Kidney epithelial cell (primary cell): Measurements from ENCODE around the gene PSMB2. TPM values are rescaled to one million over a fixed set of nuclear protein-coding genes. Genes with fewer than 3 reads are reported as not detected.
A peak's percentile ranks its signal among the peaks of the same experiment; 100 is the strongest.
"Not testable (repeated sequence)": the region's sequence is repeated elsewhere in the genome, so short reads cannot be mapped to it uniquely, and the experiment has no call there.

ENCODE experiments used
- DNase-seq: peaks from one replicate; pipeline ENCODE4 v3.0.0-alpha.2; 2010; ENCODE audit warnings: low read depth
- H3K27me3 ChIP-seq: 2 replicates; pipeline ENCODE4 v1.6.0; 2011; ENCODE audit warnings: low read length; ENCODE audit not compliant: control insufficient read depth, insufficient read depth
- H3K36me3 ChIP-seq: 2 replicates; pipeline ENCODE4 v1.5.1; 2011; ENCODE audit warnings: low read length; ENCODE audit not compliant: control insufficient read depth, insufficient read depth
- H3K4me3 ChIP-seq: 2 replicates; pipeline ENCODE4 v1.5.1; 2011; ENCODE audit warnings: low read depth, mild to moderate bottlenecking, control low read depth, low read length
- CTCF ChIP-seq: IDR thresholded peaks from 2 replicates; pipeline ENCODE4 v1.5.1; 2011; ENCODE audit warnings: mild to moderate bottlenecking, moderate library complexity, low read length, control low read depth, inconsistent platforms; ENCODE audit not compliant: insufficient read depth, poor library complexity, severe bottlenecking
- total RNA-seq: library from RNA; depleted of rRNA; stranded (reverse); fragments of >200 nt; gene quantifications from 2 replicates; pipeline ENCODE4 v1.2.3, GENCODE V29; 2015

The PSMB2 gene
- total RNA-seq, 1 donor from 2014 or later: 75.4 TPM

- no peak overlapping the region for H3K4me3 ChIP-seq
- no peak for DNase-seq
- no peaks in the 10 kb centered on the region for H3K27me3 ChIP-seq
- H3K36me3 ChIP-seq: no peaks in the 10 kb centered on the region
- no peak for TF ChIP-seq CTCF
Measured at GRCh38 chr1:35585281-35585680, 56.0 kb downstream of the PSMB2 start.

DNA sequence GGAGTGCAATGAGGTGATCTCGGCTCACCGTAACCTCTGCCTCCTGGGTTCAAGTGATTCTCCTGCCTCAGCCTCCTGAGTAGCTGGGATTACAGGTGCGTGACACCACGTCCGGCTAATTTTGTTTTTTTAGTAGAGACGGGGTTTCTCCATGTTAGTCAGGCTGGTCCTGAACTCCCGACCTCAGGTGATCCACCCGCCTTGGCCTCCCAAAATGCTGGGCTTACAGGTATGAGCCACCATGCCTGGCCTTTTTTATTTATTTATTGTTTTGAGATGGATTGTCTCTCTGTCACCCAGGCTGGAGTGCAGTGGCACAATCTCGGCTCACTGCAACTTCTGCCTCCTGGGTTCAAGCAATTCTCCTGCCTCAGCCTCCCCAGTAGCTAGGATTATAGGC is 59.7 kb downstream of the PSMB2 start:
- peaks cover 10% of the 10 kb centered on the region for H3K27me3 ChIP-seq
- DNase-seq, H3K36me3 ChIP-seq, H3K4me3 ChIP-seq: not testable (repeated sequence)

- DNase-seq: no peak
- H3K27me3 ChIP-seq: peaks cover 17% of the 10 kb centered on the region
- no peak for TF ChIP-seq CTCF
- no peak overlapping the region for H3K4me3 ChIP-seq
- H3K36me3 ChIP-seq: no peaks in the 10 kb centered on the region
Measured at GRCh38 chr1:35580949-35581388, 60.4 kb downstream of the PSMB2 start.

DNA sequence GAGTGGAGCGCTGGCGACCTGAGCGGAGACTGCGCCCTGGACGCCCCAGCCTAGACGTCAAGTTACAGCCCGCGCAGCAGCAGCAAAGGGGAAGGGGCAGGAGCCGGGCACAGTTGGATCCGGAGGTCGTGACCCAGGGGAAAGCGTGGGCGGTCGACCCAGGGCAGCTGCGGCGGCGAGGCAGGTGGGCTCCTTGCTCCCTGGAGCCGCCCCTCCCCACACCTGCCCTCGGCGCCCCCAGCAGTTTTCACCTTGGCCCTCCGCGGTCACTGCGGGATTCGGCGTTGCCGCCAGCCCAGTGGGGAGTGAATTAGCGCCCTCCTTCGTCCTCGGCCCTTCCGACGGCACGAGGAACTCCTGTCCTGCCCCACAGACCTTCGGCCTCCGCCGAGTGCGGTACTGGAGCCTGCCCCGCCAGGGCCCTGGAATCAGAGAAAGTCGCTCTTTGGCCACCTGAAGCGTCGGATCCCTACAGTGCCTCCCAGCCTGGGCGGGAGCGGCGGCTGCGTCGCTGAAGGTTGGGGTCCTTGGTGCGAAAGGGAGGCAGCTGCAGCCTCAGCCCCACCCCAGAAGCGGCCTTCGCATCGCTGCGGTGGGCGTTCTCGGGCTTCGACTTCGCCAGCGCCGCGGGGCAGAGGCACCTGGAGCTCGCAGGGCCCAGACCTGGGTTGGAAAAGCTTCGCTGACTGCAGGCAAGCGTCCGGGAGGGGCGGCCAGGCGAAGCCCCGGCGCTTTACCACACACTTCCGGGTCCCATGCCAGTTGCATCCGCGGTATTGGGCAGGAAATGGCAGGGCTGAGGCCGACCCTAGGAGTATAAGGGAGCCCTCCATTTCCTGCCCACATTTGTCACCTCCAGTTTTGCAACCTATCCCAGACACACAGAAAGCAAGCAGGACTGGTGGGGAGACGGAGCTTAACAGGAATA is 64.0 kb downstream of the PSMB2 start:
- Histone ChIP-seq H3K36me3 (no peaks in the 10 kb centered on the region), H3K27me3 (peaks cover 47% of the 10 kb centered on the region), H3K4me3 (peak overlapping the region; percentile 16)
- DNase-seq: no peak
- TF ChIP-seq CTCF: no peak

DNA sequence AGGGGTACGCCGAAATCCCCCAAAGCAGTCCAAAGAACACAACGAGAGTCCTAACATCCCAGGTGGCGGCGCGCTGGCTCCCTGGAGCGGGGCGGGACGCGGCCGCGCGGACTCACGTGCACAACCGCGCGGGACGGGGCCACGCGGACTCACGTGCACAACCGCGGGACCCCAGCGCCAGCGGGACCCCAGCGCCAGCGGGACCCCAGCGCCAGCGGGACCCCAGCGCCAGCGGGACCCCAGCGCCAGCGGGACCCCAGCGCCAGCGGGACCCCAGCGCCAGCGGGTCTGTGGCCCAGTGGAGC is 64.6 kb downstream of the PSMB2 start:
- not testable (repeated sequence) for H3K4me3 ChIP-seq, H3K36me3 ChIP-seq, DNase-seq
- H3K27me3 ChIP-seq: peaks cover 53% of the 10 kb centered on the region

DNA sequence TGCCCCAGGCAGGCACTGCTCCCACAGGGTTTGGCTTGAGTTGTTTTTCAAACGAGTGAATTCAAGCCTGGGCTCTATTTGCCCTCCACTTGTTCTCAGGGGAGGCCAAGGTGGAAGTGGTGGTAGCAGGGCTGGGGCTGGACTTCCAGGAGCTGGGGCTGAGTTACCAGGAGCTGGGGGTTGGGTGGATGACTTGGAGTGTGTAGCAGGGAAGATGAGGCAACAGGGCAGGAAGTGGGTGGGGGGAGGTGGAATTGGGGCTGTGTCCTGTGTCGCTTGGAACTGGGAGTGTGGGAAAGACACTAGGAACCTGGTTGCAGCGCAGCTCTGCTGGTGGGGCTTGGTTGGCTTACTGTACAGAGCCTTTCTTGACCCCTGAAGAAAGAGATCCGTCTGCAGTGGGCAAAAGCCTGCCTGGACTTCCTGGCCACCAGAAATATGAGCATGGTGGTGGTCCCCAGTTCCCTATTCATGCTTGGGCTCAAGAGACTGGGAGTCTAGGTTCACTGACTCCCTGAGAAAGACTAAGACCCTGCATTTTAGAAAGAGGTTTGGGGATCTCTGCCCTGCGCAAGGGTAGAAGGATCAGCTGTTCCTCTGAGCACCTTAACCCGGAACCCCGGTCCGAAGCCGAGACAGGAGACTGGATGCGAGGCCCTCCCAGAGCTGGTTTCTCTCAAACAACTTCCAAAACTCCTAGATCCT is 65.1 kb downstream of the PSMB2 start:
- Histone ChIP-seq H3K27me3 (peaks cover 57% of the 10 kb centered on the region), H3K4me3 (no peak overlapping the region), H3K36me3 (no peaks in the 10 kb centered on the region)
- no peak for TF ChIP-seq CTCF
- DNase-seq: no peak
